ENCODE data around the gene GHRH. TPM values are rescaled to one million over a fixed set of nuclear protein-coding genes. Genes with fewer than 3 reads are reported as not detected.

The GHRH gene
- total and polyA plus RNA-seq, 2 of the 4 experiments (the other 2 are of a cell fraction) = not detected

DNA sequence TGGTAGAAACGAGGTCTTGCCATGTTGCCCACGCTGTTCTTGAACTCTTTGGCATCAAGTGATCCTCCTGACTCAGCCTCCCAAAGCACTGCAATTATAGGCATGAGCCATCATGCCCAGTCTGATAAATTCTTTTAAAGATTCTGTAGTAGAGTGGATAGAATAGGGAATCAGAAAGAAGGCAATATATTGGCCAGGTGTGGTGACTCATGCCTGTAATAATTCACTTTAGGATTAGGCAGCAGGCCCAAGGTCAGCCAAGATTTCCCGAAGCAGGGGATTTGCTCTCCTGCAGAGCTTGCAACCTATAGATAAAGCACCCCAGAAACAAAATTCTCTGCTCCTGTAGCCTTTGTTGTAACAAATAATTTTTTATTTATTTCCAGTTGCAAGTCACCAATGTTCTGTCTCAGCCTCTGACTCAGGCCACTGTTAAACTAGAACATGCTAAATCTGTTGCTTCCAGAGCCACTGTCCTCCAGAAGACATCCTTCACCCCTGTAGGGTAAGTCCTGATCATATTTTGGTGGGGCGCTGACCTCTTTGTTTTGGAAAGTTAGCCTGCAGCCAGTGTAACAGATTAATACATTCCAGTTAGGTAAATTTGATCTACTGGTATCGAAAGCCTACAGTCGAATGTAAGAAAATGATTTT lies 51.8 kb downstream of the GHRH start:
- no peak overlapping the region for H3K14ac ChIP-seq (replicated peaks; ENCODE audit: low read depth, low read length)
- in situ Hi-C loops (cut with MboI; ENCODE audit: low sequenced_read_pairs) (loop anchor here (10.0 kb wide), 1 partner anchor 175 kb away; no protein-coding TSS in a partner anchor), dilution Hi-C loops (cut with HindIII; ENCODE audit: low sequenced_read_pairs, unreplicated experiment) (no loop called here), intact Hi-C loops (cut with micrococcal nuclease) (no loop called here)
- no peak overlapping the region for H3K56ac ChIP-seq (ENCODE audit: extremely low read depth, insufficient read depth, low read length)
- no peak overlapping the region for H2BK120ac ChIP-seq (ENCODE audit: low read depth, low read length)
- BruUV-seq (replicated peaks) = no TSS peak
- no peaks in the 10 kb centered on the region for H3K27me3 ChIP-seq (ENCODE audit: control insufficient read depth, insufficient read depth, low read length)
- H2AK9ac ChIP-seq (replicated peaks; ENCODE audit: low read depth, low read length, poor library complexity) = no peak overlapping the region
- H3K4me3 ChIP-seq (ENCODE audit: insufficient read depth, low read depth, low read length) = no peak overlapping the region
- ATAC-seq (ENCODE audit: low read depth) (no peak), DNase-seq (no peak)
- no peak overlapping the region for H3K27ac ChIP-seq (ENCODE audit: insufficient read depth, low read length)
- no peak for TF ChIP-seq RFX5 (IDR thresholded peaks at IDR 0.05; ENCODE audit: low read depth, low read length)
- no peak for TF ChIP-seq RCOR1 (IDR thresholded peaks at IDR 0.05; ENCODE audit: insufficient replicate concordance, low read length)
- TF ChIP-seq, protein P1, sequence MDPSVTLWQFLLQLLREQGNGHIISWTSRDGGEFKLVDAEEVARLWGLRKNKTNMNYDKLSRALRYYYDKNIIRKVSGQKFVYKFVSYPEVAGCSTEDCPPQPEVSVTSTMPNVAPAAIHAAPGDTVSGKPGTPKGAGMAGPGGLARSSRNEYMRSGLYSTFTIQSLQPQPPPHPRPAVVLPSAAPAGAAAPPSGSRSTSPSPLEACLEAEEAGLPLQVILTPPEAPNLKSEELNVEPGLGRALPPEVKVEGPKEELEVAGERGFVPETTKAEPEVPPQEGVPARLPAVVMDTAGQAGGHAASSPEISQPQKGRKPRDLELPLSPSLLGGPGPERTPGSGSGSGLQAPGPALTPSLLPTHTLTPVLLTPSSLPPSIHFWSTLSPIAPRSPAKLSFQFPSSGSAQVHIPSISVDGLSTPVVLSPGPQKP (IDR thresholded peaks at IDR 0.05; ENCODE audit: borderline replicate concordance, low read depth, low read length) = no peak
- no peak for TF ChIP-seq CEBPB (IDR thresholded peaks at IDR 0.05; ENCODE audit: low read depth, low read length)
- TF ChIP-seq, protein P2, sequence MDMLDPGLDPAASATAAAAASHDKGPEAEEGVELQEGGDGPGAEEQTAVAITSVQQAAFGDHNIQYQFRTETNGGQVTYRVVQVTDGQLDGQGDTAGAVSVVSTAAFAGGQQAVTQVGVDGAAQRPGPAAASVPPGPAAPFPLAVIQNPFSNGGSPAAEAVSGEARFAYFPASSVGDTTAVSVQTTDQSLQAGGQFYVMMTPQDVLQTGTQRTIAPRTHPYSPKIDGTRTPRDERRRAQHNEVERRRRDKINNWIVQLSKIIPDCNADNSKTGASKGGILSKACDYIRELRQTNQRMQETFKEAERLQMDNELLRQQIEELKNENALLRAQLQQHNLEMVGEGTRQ (IDR thresholded peaks at IDR 0.05; ENCODE audit: low read depth, low read length) = no peak
- TF ChIP-seq BHLHE40 (IDR thresholded peaks at IDR 0.05; ENCODE audit: low read depth, low read length) = no peak
- 0 out of 2 replicates have a peak, but pooled peaks cover under 1% of the 10 kb centered on the region for H3K9me1 ChIP-seq (ENCODE audit: insufficient read depth, low read length)
- H3K79me1 ChIP-seq (ENCODE audit: low read depth in 1 of 2, low read length in 2 of 2) = peaks cover 11 to 34% of the 10 kb centered on the region in 2 experiments
- H3K23ac ChIP-seq (ENCODE audit: low read depth, low read length) = no peak overlapping the region
- ChIA-PET POLR2A (ENCODE audit: unreplicated experiment) (no interaction called here), CTCF (interaction anchor here (0.6 kb wide), 1 partner anchor 18 kb away, joined by 3 read pairs; no protein-coding TSS in a partner anchor)
- H3K9me3 ChIP-seq (ENCODE audit: control insufficient read depth, insufficient read depth, low read length) = no peaks in the 10 kb centered on the region
- H4K20me1 ChIP-seq (ENCODE audit: insufficient read depth, low read length) = peaks cover 9% of the 10 kb centered on the region
- H2BK15ac ChIP-seq (ENCODE audit: low read depth, low read length) = no peak overlapping the region
- no peak overlapping the region for H3K4ac ChIP-seq (ENCODE audit: low read depth, low read length)
- H3K9ac ChIP-seq (ENCODE audit: low read depth, low read length) = no peak overlapping the region
- H2BK5ac ChIP-seq (ENCODE audit: low read depth, low read length, poor library complexity, severe bottlenecking) = no peak overlapping the region
- no peak overlapping the region for H2BK20ac ChIP-seq (ENCODE audit: low read depth, low read length)
- H3K18ac ChIP-seq (ENCODE audit: low read depth, low read length) = no peak overlapping the region
- no CpG with 5 or more reads among the region's 6 CpGs for WGBS, 2 experiments (ENCODE audit: extremely low coverage in 2 of 2, insufficient read length in 1 of 2)
- H4K91ac ChIP-seq (ENCODE audit: insufficient read depth, low read depth, low read length) = no peak overlapping the region
- no peak overlapping the region for H3K4me2 ChIP-seq (ENCODE audit: low read depth, low read length)
- H4K8ac ChIP-seq (ENCODE audit: low read depth in 2 of 2, low read length in 2 of 2) = no peak overlapping the region
- H4K5ac ChIP-seq (ENCODE audit: low read depth, low read length) = no peak overlapping the region
- H2AK5ac ChIP-seq (ENCODE audit: low read depth, low read length) = no peak overlapping the region
- H2AFZ ChIP-seq (replicated peaks; ENCODE audit: low read length, poor library complexity) = no peak overlapping the region
- peaks cover 46% of the 10 kb centered on the region for H3K36me3 ChIP-seq (ENCODE audit: control insufficient read depth, insufficient read depth, low read length)
- peaks cover 3% of the 10 kb centered on the region for H3K4me1 ChIP-seq (ENCODE audit: control insufficient read depth, insufficient read depth, low read length)

Measured in IMR-90 (cell line).